ENCODE measurements around the gene GPATCH8.

The GPATCH8 gene

GRCh38 chr17:44533533-44534246 is 30.5 kb upstream of the GPATCH8 start (continued):
- no peak for TF ChIP-seq ZNF311 (tag by site-specific recombination; IDR thresholded peaks at IDR 0.05; ENCODE audit: borderline replicate concordance)
- no peak for TF ChIP-seq HOXC10 (CRISPR knock-in tag; IDR thresholded peaks at IDR 0.05)
- TF ChIP-seq BCL6B (tag by site-specific recombination; IDR thresholded peaks at IDR 0.05): no peak
- no peak for TF ChIP-seq ZNF704 (tag by site-specific recombination; IDR thresholded peaks at IDR 0.05)
- TF ChIP-seq OVOL3 (tag by site-specific recombination; IDR thresholded peaks at IDR 0.05): no peak
- no peak for TF ChIP-seq WT1 (tag by site-specific recombination; IDR thresholded peaks at IDR 0.05)
- TF ChIP-seq ZNF48 (tag by site-specific recombination; IDR thresholded peaks at IDR 0.05): no peak
- TF ChIP-seq ZNF792 (tag by site-specific recombination; IDR thresholded peaks at IDR 0.05): no peak
- peak; percentile 36; the same call in 1 of the 2 replicates for TF ChIP-seq PRDM4 (tag by site-specific recombination; IDR thresholded peaks at IDR 0.05)
- no peak for TF ChIP-seq ZSCAN18 (tag by site-specific recombination; IDR thresholded peaks at IDR 0.05)
- peak; percentile 70 for TF ChIP-seq ZNF660 (tag by site-specific recombination; IDR thresholded peaks at IDR 0.05)
- TF ChIP-seq ZNF518A (tag by site-specific recombination; conservative IDR thresholded peaks at IDR 0.05; ENCODE audit: low read depth): 0 out of 2 replicates have a peak, but pooled peaks have one; percentile 19
- peak; percentile 81; the same call in 1 of the 2 replicates for TF ChIP-seq ZNF561 (tag by site-specific recombination; IDR thresholded peaks at IDR 0.05; ENCODE audit: borderline replicate concordance)
- peak; percentile 78 for TF ChIP-seq ZBTB17 (tag by site-specific recombination; IDR thresholded peaks at IDR 0.05)
- TF ChIP-seq ZNF2 (tag by site-specific recombination; IDR thresholded peaks at IDR 0.05): peak; percentile 93
- no peak for TF ChIP-seq ZNF510 (tag by site-specific recombination; IDR thresholded peaks at IDR 0.05; ENCODE audit: insufficient replicate concordance)
- no peak for TF ChIP-seq ZSCAN4 (tag by site-specific recombination; IDR thresholded peaks at IDR 0.05)
- no peak for TF ChIP-seq ZNF37A (tag by site-specific recombination; IDR thresholded peaks at IDR 0.05)
- peak; percentile 54; the same call in 1 of the 2 replicates for TF ChIP-seq ZEB2 (tag by site-specific recombination; IDR thresholded peaks at IDR 0.05)
- peak; percentile 87 for TF ChIP-seq GLIS1 (tag by site-specific recombination; IDR thresholded peaks at IDR 0.05)
- TF ChIP-seq SP7 (tag by site-specific recombination; IDR thresholded peaks at IDR 0.05): peak; percentile 75; the same call in 1 of the 2 replicates
- TF ChIP-seq OSR2 (tag by site-specific recombination; IDR thresholded peaks at IDR 0.05): no peak
- TF ChIP-seq ZNF18 (tag by site-specific recombination; IDR thresholded peaks at IDR 0.05): no peak
- TF ChIP-seq ZNF501 (tag by site-specific recombination; IDR thresholded peaks at IDR 0.05): 0 out of 2 replicates have a peak, but pooled peaks have one; percentile 51
- TF ChIP-seq ZNF394 (tag by site-specific recombination; IDR thresholded peaks at IDR 0.05; ENCODE audit: borderline replicate concordance): peak; percentile 89
